HCT116 (cell line): ENCODE measurements around the gene SNX22.

Source experiments
- ZNF274 ChIP-seq: fragments of 200-500 bp; sonication (Bioruptor generic); IDR thresholded peaks from 2 replicates; pipeline ENCODE4 v1.6.1; 2014; ENCODE audit warnings: mild to moderate bottlenecking, low read depth, low read length, inconsistent platforms
- TF ChIP-seq, protein P1 (sequence below), 3 experiments: fragments of 200-600 bp in 1 of 3; sonication (generic) in 1 of 3; IDR thresholded peaks in 2 of 3; conservative IDR thresholded peaks in 1 of 3; 2 replicates each; pipeline ENCODE4 v1.5.1; 2012 to 2017; ENCODE audit warnings: low read depth in 2 of 3, low read length in 2 of 3, antibody characterized with exemption in 1 of 3, borderline replicate concordance in 1 of 3, control low read depth in 1 of 3, mild to moderate bottlenecking in 1 of 3, mixed read lengths in 1 of 3, mixed run types in 1 of 3, moderate library complexity in 1 of 3; ENCODE audit not compliant: insufficient read depth in 1 of 3

DNA sequence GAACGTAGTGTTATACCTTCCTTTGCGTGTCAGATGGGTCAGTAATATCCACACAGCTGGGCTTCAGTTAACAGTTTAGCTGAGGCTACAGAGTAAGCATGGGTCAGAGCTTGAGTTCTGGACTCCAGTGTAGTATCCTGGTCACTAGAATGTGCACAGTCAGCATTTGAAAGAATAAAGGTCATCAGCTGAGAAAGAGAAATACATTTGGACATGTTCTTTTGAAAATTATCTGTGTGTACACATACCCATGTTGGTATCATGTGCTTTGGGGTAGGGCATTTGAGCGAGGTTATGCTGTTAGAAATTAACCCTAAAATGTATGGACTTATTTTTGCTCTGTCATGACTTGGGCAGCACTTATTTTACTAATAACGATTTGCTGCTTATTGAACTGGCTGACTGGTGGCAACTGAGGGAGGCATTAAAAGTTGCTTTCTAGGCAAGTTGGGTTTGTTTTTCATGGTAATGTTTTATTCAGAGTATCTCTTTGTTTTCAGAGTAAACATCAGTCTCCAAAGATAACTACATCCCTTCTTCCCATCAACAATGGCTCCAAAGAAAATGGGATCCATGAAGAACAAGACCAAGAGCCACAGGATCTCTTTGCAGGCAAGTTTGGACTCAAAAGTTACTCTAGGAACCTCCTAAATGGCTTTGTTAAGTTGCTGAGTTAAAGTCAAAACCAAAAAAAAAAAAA lies 39.3 kb upstream of the SNX22 start:
- TF ChIP-seq, protein P1, sequence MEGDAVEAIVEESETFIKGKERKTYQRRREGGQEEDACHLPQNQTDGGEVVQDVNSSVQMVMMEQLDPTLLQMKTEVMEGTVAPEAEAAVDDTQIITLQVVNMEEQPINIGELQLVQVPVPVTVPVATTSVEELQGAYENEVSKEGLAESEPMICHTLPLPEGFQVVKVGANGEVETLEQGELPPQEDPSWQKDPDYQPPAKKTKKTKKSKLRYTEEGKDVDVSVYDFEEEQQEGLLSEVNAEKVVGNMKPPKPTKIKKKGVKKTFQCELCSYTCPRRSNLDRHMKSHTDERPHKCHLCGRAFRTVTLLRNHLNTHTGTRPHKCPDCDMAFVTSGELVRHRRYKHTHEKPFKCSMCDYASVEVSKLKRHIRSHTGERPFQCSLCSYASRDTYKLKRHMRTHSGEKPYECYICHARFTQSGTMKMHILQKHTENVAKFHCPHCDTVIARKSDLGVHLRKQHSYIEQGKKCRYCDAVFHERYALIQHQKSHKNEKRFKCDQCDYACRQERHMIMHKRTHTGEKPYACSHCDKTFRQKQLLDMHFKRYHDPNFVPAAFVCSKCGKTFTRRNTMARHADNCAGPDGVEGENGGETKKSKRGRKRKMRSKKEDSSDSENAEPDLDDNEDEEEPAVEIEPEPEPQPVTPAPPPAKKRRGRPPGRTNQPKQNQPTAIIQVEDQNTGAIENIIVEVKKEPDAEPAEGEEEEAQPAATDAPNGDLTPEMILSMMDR (IDR thresholded peaks at IDR 0.05 in 2 of 3, conservative IDR thresholded peaks at IDR 0.05 in 1 of 3; ENCODE audit: borderline replicate concordance in 1 of 3, insufficient read depth in 1 of 3, low read depth in 2 of 3, low read length in 2 of 3): no peak
- TF ChIP-seq ZNF274: no peak
